HL-60 (cell line): ENCODE measurements around the gene APEH.

Source experiments
- CTCF ChIP-seq: IDR thresholded peaks from one replicate; pipeline ENCODE4 v1.5.1; 2011; ENCODE audit warnings: low read length, control low read depth, inconsistent platforms; ENCODE audit not compliant: insufficient read depth
- POLR2AphosphoS5 ChIP-seq: IDR thresholded peaks from 2 replicates; pipeline ENCODE4 v1.6.1; 2012; ENCODE audit warnings: low read depth

GRCh38 chr3:49627634-49628033 is 46.5 kb upstream of the APEH start:
- no peak for TF ChIP-seq CTCF
- no peak for TF ChIP-seq POLR2AphosphoS5
